ENCODE results near the gene CLDN24.

DNA sequence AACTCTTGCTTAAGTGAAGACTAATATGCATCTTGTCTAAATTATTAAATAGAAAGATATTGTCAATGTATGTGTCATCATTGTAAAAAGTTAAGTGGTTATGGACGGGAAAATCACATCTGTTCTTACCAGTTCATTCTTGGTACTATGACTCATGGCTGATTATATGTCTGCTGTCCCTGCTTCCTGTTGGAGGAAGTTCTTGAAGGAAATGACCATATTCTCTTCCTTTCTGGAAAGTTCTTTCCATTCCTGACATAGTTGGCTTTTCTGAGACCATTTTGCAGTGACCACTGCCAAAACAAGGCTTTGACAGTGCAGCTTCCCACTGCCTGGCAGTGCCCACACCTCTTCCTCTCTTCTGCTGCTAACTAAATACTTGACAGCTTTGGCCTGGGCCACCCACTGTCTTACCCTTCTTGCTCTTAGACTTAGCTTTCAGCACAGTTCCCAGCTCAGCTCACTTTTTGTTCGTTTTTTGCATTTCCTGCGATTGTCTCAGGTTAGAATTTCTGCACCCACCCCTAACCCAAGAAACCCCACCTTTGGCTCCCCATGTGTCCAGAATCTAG, 13.2 kb upstream of the CLDN24 start:
- no peak for TF ChIP-seq EZH2 (IDR thresholded peaks at IDR 0.05)
- TF ChIP-seq, protein P1, sequence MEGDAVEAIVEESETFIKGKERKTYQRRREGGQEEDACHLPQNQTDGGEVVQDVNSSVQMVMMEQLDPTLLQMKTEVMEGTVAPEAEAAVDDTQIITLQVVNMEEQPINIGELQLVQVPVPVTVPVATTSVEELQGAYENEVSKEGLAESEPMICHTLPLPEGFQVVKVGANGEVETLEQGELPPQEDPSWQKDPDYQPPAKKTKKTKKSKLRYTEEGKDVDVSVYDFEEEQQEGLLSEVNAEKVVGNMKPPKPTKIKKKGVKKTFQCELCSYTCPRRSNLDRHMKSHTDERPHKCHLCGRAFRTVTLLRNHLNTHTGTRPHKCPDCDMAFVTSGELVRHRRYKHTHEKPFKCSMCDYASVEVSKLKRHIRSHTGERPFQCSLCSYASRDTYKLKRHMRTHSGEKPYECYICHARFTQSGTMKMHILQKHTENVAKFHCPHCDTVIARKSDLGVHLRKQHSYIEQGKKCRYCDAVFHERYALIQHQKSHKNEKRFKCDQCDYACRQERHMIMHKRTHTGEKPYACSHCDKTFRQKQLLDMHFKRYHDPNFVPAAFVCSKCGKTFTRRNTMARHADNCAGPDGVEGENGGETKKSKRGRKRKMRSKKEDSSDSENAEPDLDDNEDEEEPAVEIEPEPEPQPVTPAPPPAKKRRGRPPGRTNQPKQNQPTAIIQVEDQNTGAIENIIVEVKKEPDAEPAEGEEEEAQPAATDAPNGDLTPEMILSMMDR (IDR thresholded peaks at IDR 0.05) = no peak
- TF ChIP-seq EZH2phosphoT487 (IDR thresholded peaks at IDR 0.05) = no peak
